DMS 273 (cell line): ENCODE data around the gene OR11G2.
"Not testable (repeated sequence)": the region's sequence is repeated elsewhere in the genome, so short reads cannot be mapped to it uniquely, and the experiment has no call there.

Experiments
- DNase-seq: peaks from one replicate; lab custom pipeline; 2025; ENCODE audit not compliant: unreplicated experiment; lab: John Stamatoyannopoulos, UW

The OR11G2 gene

GRCh38 chr14:20190596-20190995, at the start of gene OR11G2:
Gene OR11G2 (plus strand): TSS chr14:20190896. CDS start chr14:20197438, 6,542 bp downstream.
- DNase-seq, result no peak

DNA sequence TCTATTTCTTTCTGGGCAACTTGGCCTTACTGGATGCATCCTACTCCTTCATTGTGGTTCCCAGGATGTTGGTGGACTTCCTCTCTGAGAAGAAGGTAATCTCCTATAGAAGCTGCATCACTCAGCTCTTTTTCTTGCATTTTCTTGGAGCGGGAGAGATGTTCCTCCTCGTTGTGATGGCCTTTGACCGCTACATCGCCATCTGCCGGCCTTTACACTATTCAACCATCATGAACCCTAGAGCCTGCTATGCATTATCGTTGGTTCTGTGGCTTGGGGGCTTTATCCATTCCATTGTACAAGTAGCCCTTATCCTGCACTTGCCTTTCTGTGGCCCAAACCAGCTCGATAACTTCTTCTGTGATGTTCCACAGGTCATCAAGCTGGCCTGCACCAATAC, 46.8 kb upstream of the OR11G2 start:
- DNase-seq, result peak; percentile 18

- no peak for DNase-seq
These were observed 45.9 kb upstream of the OR11G2 start for GRCh38 chr14:20144820-20145219.

- no peak for DNase-seq
These were observed 26.2 kb upstream of the OR11G2 start for GRCh38 chr14:20164462-20164861.

DNA sequence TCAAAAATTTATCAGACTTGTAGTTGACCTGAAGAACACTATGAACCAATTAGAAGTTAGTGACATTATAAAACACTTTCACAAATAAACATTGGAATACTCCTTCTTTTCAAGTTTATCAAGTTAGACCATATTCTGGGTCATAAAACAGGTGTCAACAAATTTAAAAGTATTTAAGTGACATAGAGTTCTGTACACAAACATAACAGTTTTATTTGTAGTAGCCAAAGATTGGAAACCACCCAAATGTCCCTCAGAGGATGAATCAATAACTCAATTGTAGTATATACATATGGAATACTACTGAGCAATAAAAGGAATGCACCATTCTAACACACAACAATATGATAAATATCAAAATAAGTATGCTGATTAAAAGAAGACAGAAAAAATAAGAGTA, 23.6 kb upstream of the OR11G2 start:
- no peak for DNase-seq

DNA sequence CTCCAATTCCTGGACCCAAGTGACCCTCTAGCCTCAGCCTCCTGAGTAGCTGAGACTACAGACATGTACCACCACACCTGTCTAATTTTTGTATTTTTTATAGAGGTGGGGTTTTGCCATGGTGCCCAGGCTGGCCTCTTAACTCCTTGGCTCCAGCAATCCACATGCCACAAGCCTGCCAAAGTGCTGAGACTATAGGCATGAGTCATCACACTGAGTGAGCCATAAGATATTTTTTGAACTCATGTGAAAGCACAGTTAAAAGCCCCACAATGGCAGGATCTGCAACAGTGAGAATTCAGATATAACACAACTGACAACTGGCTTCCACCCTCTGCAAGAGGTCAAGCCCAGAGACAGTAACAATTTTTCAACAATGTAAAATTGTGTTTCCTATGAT, 20.8 kb upstream of the OR11G2 start:
- DNase-seq, result not testable (repeated sequence)

DNA sequence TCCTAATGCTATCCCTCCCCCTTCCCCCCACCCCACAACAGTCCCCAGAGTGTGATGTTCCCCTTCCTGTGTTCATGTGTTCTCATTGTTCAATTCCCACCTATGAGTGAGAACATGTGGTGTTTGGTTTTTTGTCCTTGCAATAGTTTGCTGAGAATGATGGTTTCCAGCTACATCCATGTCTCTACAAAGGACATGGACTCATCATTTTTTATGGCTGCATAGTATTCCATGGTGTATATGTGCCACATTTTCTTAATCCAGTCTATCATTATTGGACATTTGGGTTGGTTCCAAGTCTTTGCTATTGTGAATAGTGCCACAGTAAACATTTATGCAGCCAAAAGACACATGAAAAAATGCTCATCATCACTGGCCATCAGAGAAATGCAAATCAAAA, 16.5 kb upstream of the OR11G2 start:
- not testable (repeated sequence) for DNase-seq

- DNase-seq, result no peak
These were observed 14.4 kb upstream of the OR11G2 start for GRCh38 chr14:20176330-20176729.

GRCh38 chr14:20177433-20177974, 13.2 kb upstream of the OR11G2 start:
- DNase-seq, result no peak

DNA sequence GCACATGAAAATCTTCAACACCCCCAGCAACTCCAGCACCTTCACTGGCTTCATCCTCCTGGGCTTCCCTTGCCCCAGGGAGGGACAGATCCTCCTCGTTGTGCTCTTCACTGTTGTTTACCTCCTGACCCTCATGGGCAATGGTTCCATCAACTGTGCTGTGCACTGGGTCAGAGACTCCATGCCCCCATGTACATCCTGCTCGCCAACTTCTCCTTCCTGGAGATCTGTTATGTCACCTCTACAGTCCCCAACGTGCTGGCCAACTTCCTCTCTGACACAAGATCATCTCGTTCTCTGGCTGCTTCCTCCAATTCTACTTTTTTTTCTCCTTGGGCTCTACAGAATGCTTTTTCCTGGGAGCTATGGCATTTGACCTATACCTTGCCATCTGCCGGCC, 11.5 kb upstream of the OR11G2 start:
- DNase-seq, result no peak

DNA sequence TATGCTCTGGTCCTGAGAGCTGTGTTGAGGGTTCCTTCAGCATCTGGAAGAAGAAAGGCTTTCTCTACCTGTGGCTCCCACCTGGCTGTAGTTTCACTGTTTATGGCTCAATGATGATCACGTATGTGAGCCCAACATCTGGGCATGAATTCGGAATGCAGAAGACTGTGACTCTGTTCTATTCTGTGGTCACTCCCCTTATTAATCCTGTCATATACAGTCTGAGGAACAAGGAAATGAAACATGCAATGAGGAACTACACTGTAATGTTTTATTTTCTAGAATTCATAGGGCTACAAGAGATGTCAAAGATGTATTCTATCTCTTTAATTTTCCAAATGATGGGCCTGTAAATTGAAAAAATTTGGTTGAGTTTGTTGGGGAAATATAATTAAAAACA, 10.8 kb upstream of the OR11G2 start:
- DNase-seq, result no peak

- DNase-seq, result no peak
These were observed 10.2 kb upstream of the OR11G2 start for GRCh38 chr14:20180486-20180885.

- no peak for DNase-seq
These were observed 6.5 kb upstream of the OR11G2 start for GRCh38 chr14:20184181-20184580.

DNA sequence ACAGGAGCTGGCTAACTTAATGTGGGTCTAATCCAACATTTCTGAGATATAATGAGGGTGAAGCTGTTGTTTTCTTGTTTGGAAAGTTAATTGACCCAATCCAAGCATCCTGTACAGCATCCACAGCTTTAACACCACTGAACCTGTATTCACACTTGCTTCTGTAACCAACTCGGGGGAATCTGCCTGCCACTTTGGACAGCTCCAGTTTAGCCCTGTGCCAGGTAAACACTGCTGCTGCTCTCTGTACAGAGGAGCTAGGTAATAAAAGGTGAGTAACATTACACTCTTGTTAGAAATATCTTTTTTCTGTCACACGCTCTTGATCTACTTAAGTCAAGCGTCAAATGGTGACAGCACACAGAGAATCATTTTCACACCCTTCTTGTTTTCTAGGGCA, 700 bp downstream of the OR11G2 start:
- DNase-seq, result no peak

- DNase-seq, result no peak
These were observed 3.4 kb downstream of the OR11G2 start for GRCh38 chr14:20194101-20194500.

DNA sequence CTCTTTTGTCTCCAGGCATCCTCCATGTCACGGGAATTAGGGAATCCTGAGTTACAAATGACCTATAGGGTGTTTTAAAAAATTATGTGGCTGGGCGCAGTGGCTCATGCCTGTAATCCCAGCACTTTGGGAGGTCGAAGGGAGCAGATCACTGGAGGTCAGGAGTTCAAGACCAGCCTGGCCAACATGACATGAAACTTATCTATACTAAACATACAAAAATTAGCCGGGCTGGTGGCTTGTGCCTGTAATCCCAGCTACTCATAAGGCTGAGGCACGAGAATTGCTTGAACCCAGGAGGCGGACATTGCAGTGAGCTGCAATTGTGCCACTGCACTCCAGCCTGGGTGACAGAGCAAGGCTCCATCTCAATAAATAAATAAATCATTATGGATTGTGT, 4.5 kb downstream of the OR11G2 start:
- not testable (repeated sequence) for DNase-seq

GRCh38 chr14:20195911-20196310, 5.2 kb downstream of the OR11G2 start:
- DNase-seq, result no peak

- no peak for DNase-seq
These were observed 6.8 kb downstream of the OR11G2 start for GRCh38 chr14:20197459-20197858.

DNA sequence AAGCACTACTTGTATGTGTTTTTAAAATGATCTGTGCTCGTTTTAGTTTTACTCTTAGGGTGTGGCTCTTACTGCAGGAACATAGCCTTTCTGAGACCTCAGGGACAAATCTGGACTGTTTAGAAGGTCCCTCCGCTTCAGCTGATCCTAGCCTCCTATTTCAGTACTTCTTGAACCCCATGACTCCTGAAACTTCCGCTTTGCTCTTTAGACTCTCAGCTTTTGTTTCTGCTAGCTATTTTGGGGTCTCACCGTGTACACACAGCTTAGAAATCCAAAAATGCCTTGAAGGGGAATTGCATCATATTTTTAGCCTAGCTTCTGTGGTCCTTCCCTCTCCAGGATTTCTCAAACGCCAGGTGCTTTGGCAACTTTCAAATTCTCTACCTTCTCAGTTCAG, 8.3 kb downstream of the OR11G2 start:
- no peak for DNase-seq

DNA sequence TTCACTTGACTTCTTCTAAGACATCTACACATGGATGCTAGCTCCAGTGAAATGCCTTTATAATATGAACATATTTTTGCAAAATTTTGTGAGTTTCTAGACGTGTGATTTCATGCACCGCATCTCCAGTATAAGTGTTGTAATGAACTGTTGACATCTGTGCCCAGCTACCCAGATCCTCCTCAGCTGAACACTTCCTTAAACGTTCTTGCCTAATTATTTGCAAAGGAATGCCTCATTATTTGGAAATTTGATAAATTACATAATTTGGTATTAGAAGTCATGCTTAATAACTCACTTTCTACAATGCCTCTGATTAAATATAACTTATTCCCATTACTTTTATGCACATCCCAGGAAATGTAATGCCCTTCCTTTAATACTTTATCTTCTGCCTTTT, 14.0 kb downstream of the OR11G2 start:
- DNase-seq, result no peak

- DNase-seq, result no peak
These were observed 18.9 kb downstream of the OR11G2 start for GRCh38 chr14:20209595-20209994.

- DNase-seq, result not testable (repeated sequence)
These were observed 21.7 kb downstream of the OR11G2 start for GRCh38 chr14:20212406-20212805.

DNA sequence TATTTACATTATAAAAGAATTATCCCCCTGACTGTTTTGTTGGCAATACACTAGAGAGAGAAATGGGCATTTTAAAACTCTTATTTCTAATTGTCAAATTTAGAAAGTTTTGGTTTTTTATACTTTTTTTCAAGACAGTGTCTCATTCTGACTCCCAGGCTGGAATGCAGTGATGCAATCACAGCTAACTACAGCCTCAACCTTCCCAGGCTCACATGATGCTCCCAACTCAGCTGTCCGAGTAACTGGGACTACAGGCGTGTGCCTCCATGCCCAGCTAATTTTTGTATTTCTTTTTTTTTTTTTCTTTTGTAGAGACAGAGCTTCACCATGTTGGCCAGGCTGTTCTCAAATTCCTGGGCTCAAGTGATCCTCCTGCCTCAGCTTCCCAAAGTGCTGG, 24.5 kb downstream of the OR11G2 start:
- DNase-seq, result no peak

- no peak for DNase-seq
These were observed 28.3 kb downstream of the OR11G2 start for GRCh38 chr14:20219033-20219432.
